DMS53 treated with DMSO at 0.1 percent for 48 hours (cell line): ENCODE data around the gene ASB18.

ENCODE experiments used
- DNase-seq: peaks from one replicate; lab custom pipeline; 2025; ENCODE audit not compliant: unreplicated experiment; lab: John Stamatoyannopoulos, UW

Gene ASB18

GRCh38 chr2:236164925-236165841, 99.0 kb downstream of the ASB18 start:
- DNase-seq, result no peak

GRCh38 chr2:236164201-236164924, 99.8 kb downstream of the ASB18 start:
- DNase-seq, result peak; percentile 16

- DNase-seq, result no peak
These were observed 100.6 kb downstream of the ASB18 start for GRCh38 chr2:236163471-236164200.

GRCh38 chr2:236162882-236163470, 101.2 kb downstream of the ASB18 start:
- DNase-seq, result no peak

- DNase-seq, result no peak
These were observed 102.0 kb downstream of the ASB18 start for GRCh38 chr2:236162031-236162845.

- DNase-seq, result no peak
These were observed 102.7 kb downstream of the ASB18 start for GRCh38 chr2:236161531-236161930.

GRCh38 chr2:236161082-236161462, 103.1 kb downstream of the ASB18 start:
- DNase-seq, result no peak

- no peak for DNase-seq
These were observed 103.7 kb downstream of the ASB18 start for GRCh38 chr2:236160366-236161081.

GRCh38 chr2:236159778-236160170, 104.4 kb downstream of the ASB18 start:
- no peak for DNase-seq

GRCh38 chr2:236158969-236159777, 105.0 kb downstream of the ASB18 start:
- no peak for DNase-seq

- DNase-seq, result no peak
These were observed 106.2 kb downstream of the ASB18 start for GRCh38 chr2:236157815-236158498.

GRCh38 chr2:236157366-236157765, 106.8 kb downstream of the ASB18 start:
- no peak for DNase-seq

- DNase-seq, result no peak
These were observed 107.4 kb downstream of the ASB18 start for GRCh38 chr2:236156860-236157194.

- no peak for DNase-seq
These were observed 107.9 kb downstream of the ASB18 start for GRCh38 chr2:236156095-236156859.

- DNase-seq, result no peak
These were observed 108.8 kb downstream of the ASB18 start for GRCh38 chr2:236155406-236155805.

- DNase-seq, result no peak
These were observed 117.8 kb downstream of the ASB18 start for GRCh38 chr2:236146436-236146835.

GRCh38 chr2:236143811-236144210, 120.4 kb downstream of the ASB18 start:
- DNase-seq, result no peak
